ENCODE data around the gene SLC22A5.

DNA sequence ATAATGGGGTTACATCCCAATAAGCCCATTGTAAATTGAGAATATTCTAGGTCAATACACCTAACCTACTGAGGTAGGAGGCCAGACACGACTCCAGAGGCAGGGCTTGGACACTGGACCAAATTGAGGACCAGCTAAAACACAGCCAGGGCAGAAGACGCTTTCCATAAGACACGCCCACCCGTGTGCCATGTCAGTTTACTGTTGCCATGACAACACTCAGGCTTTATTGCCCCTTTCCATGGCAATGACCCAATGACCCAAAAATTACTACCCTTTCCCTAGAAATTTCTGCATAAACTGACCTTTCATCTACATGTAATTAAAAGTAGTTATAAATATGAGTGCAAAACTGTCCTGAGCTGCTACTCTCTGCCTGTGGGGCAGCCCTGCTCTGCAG lies 43.8 kb upstream of the SLC22A5 start:
- TF ChIP-seq, protein P1, sequence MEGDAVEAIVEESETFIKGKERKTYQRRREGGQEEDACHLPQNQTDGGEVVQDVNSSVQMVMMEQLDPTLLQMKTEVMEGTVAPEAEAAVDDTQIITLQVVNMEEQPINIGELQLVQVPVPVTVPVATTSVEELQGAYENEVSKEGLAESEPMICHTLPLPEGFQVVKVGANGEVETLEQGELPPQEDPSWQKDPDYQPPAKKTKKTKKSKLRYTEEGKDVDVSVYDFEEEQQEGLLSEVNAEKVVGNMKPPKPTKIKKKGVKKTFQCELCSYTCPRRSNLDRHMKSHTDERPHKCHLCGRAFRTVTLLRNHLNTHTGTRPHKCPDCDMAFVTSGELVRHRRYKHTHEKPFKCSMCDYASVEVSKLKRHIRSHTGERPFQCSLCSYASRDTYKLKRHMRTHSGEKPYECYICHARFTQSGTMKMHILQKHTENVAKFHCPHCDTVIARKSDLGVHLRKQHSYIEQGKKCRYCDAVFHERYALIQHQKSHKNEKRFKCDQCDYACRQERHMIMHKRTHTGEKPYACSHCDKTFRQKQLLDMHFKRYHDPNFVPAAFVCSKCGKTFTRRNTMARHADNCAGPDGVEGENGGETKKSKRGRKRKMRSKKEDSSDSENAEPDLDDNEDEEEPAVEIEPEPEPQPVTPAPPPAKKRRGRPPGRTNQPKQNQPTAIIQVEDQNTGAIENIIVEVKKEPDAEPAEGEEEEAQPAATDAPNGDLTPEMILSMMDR (IDR thresholded peaks at IDR 0.05; ENCODE audit: low read depth, low read length, poor library complexity, severe bottlenecking) = no peak
- no peak for TF ChIP-seq EZH2phosphoT487 (IDR thresholded peaks at IDR 0.05; ENCODE audit: borderline replicate concordance, low read length)
